HepG2 (cell line): ENCODE results near the gene ABCB8. TPM values are rescaled to one million over a fixed set of nuclear protein-coding genes. Genes with fewer than 3 reads are reported as not detected.

Source experiments
- DNMT3B ChIP-seq: conservative IDR thresholded peaks from 2 replicates; pipeline ENCODE4 v1.6.1; 2016; ENCODE audit warnings: missing biosample characterization, control low read depth
- HMGA1 ChIP-seq: sonication (generic); formaldehyde crosslinking; conservative IDR thresholded peaks from 2 replicates; pipeline ENCODE4 v1.4.0; 2020; ENCODE audit warnings: missing genetic modification reagents
- NFE2 ChIP-seq: sonication (generic); formaldehyde crosslinking; IDR thresholded peaks from 2 replicates; pipeline ENCODE4 v1.4.0; 2020; ENCODE audit warnings: missing genetic modification reagents
- NFYB ChIP-seq: sonication (generic); formaldehyde crosslinking; IDR thresholded peaks from 2 replicates; pipeline ENCODE4 v1.4.0; 2020; ENCODE audit warnings: missing genetic modification reagents
- PLRG1 ChIP-seq: fragments of 450-650 bp; conservative IDR thresholded peaks from 2 replicates; pipeline ENCODE4 v1.6.1; 2016
- REST ChIP-seq, 2 experiments: IDR thresholded peaks; 2 replicates each; pipeline ENCODE4 v1.6.1; 2011 to 2012; ENCODE audit warnings: low read length in 2 of 2, borderline replicate concordance in 1 of 2, low read depth in 1 of 2, mild to moderate bottlenecking in 1 of 2, moderate library complexity in 1 of 2
- RFX1 ChIP-seq: fragments of 450-650 bp; IDR thresholded peaks from 2 replicates; pipeline ENCODE4 v1.6.1; 2017
- SMAD3 ChIP-seq: sonication (generic); formaldehyde crosslinking; IDR thresholded peaks from 2 replicates; pipeline ENCODE4 v1.4.0; 2020; ENCODE audit warnings: missing genetic modification reagents
- SNAPC5 ChIP-seq: sonication (generic); formaldehyde crosslinking; IDR thresholded peaks from 2 replicates; pipeline ENCODE4 v1.8.1; 2023; ENCODE audit warnings: mild to moderate bottlenecking, missing genetic modification reagents, borderline replicate concordance
- SUZ12 ChIP-seq: fragments of 150-350 bp; IDR thresholded peaks from 2 replicates; pipeline ENCODE4 v1.6.1; 2014; ENCODE audit warnings: low read depth, low read length
- TSC22D2 ChIP-seq: sonication (generic); formaldehyde crosslinking; IDR thresholded peaks from 2 replicates; pipeline ENCODE4 v1.5.1; 2020; ENCODE audit warnings: missing genetic modification reagents, mild to moderate bottlenecking, borderline replicate concordance
- U2AF1 ChIP-seq: fragments of 200-400 bp; formaldehyde crosslinking; optimal IDR thresholded peaks from 2 replicates; pipeline ENCODE3; 2017; ENCODE audit warnings: mild to moderate bottlenecking, low read depth, low read length
- UBTF ChIP-seq: sonication (generic); formaldehyde crosslinking; IDR thresholded peaks from 2 replicates; pipeline ENCODE4 v1.4.0; 2020; ENCODE audit warnings: mild to moderate bottlenecking, missing genetic modification reagents
- ZC3H4 ChIP-seq: sonication (generic); formaldehyde crosslinking; IDR thresholded peaks from 2 replicates; pipeline ENCODE4 v1.4.0; 2020; ENCODE audit warnings: missing genetic modification reagents, borderline replicate concordance
- ZEB1 ChIP-seq: IDR thresholded peaks from 2 replicates; pipeline ENCODE4 v1.6.1; 2012; ENCODE audit warnings: mild to moderate bottlenecking, low read depth, inconsistent platforms; ENCODE audit not compliant: insufficient replicate concordance
- ZFP36 ChIP-seq: fragments of 150-350 bp; IDR thresholded peaks from 2 replicates; pipeline ENCODE4 v1.6.1; 2018; ENCODE audit warnings: borderline replicate concordance, low read length, low read depth; ENCODE audit not compliant: partially characterized antibody
- ZNF121 ChIP-seq: sonication (generic); formaldehyde crosslinking; IDR thresholded peaks from 2 replicates; pipeline ENCODE4 v1.5.0; 2020; ENCODE audit warnings: mild to moderate bottlenecking, missing genetic modification reagents
- ZNF282 ChIP-seq: fragments of 450-650 bp; IDR thresholded peaks from 2 replicates; pipeline ENCODE4 v1.6.1; 2018; ENCODE audit not compliant: partially characterized antibody
- ZNF432 ChIP-seq: sonication (generic); formaldehyde crosslinking; IDR thresholded peaks from 2 replicates; pipeline ENCODE4 v1.5.0; 2020; ENCODE audit warnings: missing genetic modification reagents, mild to moderate bottlenecking, borderline replicate concordance
- ZNF484 ChIP-seq: sonication (generic); formaldehyde crosslinking; IDR thresholded peaks from 2 replicates; pipeline ENCODE4 v1.5.1; 2020; ENCODE audit warnings: mild to moderate bottlenecking, low read depth, missing genetic modification reagents, borderline replicate concordance
- ZNF720 ChIP-seq: sonication (generic); formaldehyde crosslinking; IDR thresholded peaks from 2 replicates; pipeline ENCODE4 v1.4.0; 2020; ENCODE audit warnings: missing genetic modification reagents
- ZNF879 ChIP-seq: sonication (generic); formaldehyde crosslinking; IDR thresholded peaks from 2 replicates; pipeline ENCODE4 v1.8.1; 2023; ENCODE audit warnings: missing genetic modification reagents
- polyA plus RNA-seq, 8 experiments: library from polyadenylated mRNA; depleted of rRNA in 3 of 8; stranded (reverse) in 7 of 8; unstranded in 1 of 8; fragments of >200 nt; fragmentation: Illumina TruSeq in 4 of 8; extraction: Trizol in 4 of 8; gene quantifications; 2 replicates each; pipeline versions ENCODE4 v1.2.1 to v1.2.3, GENCODE V29; 2011 to 2016; ENCODE audit warnings: low read depth in 4 of 8, missing spikeins in 1 of 8, mixed read lengths in 1 of 8; ENCODE audit not compliant: insufficient read depth in 1 of 8
- total RNA-seq, 5 experiments: library from RNA; depleted of rRNA; stranded (reverse); fragments of >200 nt; fragmentation: Illumina TruSeq; extraction: Trizol; gene quantifications; 2 replicates each; pipeline ENCODE4 v1.2.3, GENCODE V29; 2016; ENCODE audit warnings: low read depth in 1 of 5
- TF ChIP-seq, protein P1 (sequence below): sonication (generic); formaldehyde crosslinking; IDR thresholded peaks from 2 replicates; pipeline ENCODE4 v1.5.0; 2020; ENCODE audit warnings: mild to moderate bottlenecking, missing genetic modification reagents

ABCB8 gene
- total and polyA plus RNA-seq, 2 of the 13 experiments (the other 11 are each of a cell fraction or from before 2014, with no cell fraction given): 6.6 to 16.7 TPM

- TF ChIP-seq UBTF (CRISPR knock-in tag): peak; percentile 83
- no peak for TF ChIP-seq PLRG1
- TF ChIP-seq NFE2 (CRISPR knock-in tag): no peak
- no peak for TF ChIP-seq SMAD3
- no peak for TF ChIP-seq HMGA1 (CRISPR knock-in tag)
- TF ChIP-seq, protein P1, sequence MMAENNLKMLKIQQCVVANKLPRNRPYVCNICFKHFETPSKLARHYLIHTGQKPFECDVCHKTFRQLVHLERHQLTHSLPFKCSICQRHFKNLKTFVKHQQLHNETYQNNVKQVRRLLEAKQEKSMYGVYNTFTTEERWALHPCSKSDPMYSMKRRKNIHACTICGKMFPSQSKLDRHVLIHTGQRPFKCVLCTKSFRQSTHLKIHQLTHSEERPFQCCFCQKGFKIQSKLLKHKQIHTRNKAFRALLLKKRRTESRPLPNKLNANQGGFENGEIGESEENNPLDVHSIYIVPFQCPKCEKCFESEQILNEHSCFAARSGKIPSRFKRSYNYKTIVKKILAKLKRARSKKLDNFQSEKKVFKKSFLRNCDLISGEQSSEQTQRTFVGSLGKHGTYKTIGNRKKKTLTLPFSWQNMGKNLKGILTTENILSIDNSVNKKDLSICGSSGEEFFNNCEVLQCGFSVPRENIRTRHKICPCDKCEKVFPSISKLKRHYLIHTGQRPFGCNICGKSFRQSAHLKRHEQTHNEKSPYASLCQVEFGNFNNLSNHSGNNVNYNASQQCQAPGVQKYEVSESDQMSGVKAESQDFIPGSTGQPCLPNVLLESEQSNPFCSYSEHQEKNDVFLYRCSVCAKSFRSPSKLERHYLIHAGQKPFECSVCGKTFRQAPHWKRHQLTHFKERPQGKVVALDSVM: peak; percentile 74
- TF ChIP-seq TSC22D2: no peak
- no peak for TF ChIP-seq ZEB1
- no peak for TF ChIP-seq ZNF879 (CRISPR knock-in tag)
- TF ChIP-seq NFYB: no peak
- TF ChIP-seq U2AF1: no peak
- no peak for TF ChIP-seq DNMT3B (CRISPR knock-in tag)
- TF ChIP-seq ZNF121 (CRISPR knock-in tag): no peak
- TF ChIP-seq ZNF432 (CRISPR knock-in tag): no peak
- no peak for TF ChIP-seq ZNF282
- TF ChIP-seq ZNF720 (CRISPR knock-in tag): no peak
- TF ChIP-seq SNAPC5: no peak
- TF ChIP-seq REST (IDR thresholded peaks at IDR 0.05; ENCODE audit: borderline replicate concordance in 1 of 2, low read depth in 1 of 2, low read length in 2 of 2): no peak
- TF ChIP-seq ZC3H4 (CRISPR knock-in tag): no peak
- no peak for TF ChIP-seq ZFP36
- no peak for TF ChIP-seq ZNF484 (CRISPR knock-in tag)
- no peak for TF ChIP-seq SUZ12
- no peak for TF ChIP-seq RFX1
These were observed 57.7 kb downstream of the ABCB8 start, which contains the start of gene AGAP3 (continued) for GRCh38 chr7:151085691-151086620.
